ENCODE results near the gene MMP21.

DNA sequence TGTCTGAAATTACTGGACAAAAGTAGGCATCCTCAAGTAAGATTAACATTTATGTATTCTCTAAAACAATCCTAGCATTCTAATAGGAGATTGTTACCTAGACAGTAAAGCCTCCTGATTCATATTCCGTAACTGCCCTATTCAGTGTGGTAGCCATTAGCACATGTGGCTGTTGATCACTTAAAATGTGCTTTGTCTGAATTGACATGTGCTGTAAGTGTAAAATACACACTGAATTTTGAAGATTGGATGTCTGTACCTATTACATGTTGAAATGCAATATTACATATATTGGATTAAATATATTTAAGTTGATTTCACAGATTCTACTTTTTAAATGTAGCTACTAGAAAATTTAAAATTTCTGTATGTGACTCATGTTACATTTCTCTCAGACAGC lies 41.5 kb downstream of the MMP21 start:
- TF ChIP-seq, protein P1, sequence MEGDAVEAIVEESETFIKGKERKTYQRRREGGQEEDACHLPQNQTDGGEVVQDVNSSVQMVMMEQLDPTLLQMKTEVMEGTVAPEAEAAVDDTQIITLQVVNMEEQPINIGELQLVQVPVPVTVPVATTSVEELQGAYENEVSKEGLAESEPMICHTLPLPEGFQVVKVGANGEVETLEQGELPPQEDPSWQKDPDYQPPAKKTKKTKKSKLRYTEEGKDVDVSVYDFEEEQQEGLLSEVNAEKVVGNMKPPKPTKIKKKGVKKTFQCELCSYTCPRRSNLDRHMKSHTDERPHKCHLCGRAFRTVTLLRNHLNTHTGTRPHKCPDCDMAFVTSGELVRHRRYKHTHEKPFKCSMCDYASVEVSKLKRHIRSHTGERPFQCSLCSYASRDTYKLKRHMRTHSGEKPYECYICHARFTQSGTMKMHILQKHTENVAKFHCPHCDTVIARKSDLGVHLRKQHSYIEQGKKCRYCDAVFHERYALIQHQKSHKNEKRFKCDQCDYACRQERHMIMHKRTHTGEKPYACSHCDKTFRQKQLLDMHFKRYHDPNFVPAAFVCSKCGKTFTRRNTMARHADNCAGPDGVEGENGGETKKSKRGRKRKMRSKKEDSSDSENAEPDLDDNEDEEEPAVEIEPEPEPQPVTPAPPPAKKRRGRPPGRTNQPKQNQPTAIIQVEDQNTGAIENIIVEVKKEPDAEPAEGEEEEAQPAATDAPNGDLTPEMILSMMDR (IDR thresholded peaks at IDR 0.05; ENCODE audit: poor library complexity, severe bottlenecking), result no peak
- TF ChIP-seq POLR2AphosphoS5 (IDR thresholded peaks at IDR 0.05) (no peak), EP300 (conservative IDR thresholded peaks at IDR 0.05; ENCODE audit: poor library complexity, severe bottlenecking) (no peak)

Measured in neural cell (in vitro differentiated cells).